Mucosa of rectum (tissue), 2 donors: Measurements from ENCODE around the gene GRPEL1.

Experiments
- H3K27ac ChIP-seq, 2 donors: one replicate each; pipeline ENCODE4 v1.7.0; 2013; ENCODE audit warnings: inconsistent platforms in 2 of 2, low read depth in 2 of 2, low read length in 2 of 2
- H3K27me3 ChIP-seq, 2 donors: one replicate each; pipeline ENCODE4 v1.7.0; 2013; ENCODE audit warnings: low read length in 2 of 2; ENCODE audit not compliant: control insufficient read depth in 2 of 2, insufficient read depth in 2 of 2
- H3K36me3 ChIP-seq, 2 donors: one replicate each; pipeline ENCODE4 v1.7.0; 2013; ENCODE audit warnings: low read length in 2 of 2; ENCODE audit not compliant: control insufficient read depth in 2 of 2, insufficient read depth in 2 of 2
- H3K4me1 ChIP-seq, 2 donors: one replicate each; pipeline ENCODE4 v1.7.0; 2013; ENCODE audit warnings: low read length in 2 of 2, mild to moderate bottlenecking in 1 of 2; ENCODE audit not compliant: control insufficient read depth in 2 of 2, insufficient read depth in 2 of 2
- H3K4me3 ChIP-seq, 2 donors: one replicate each; pipeline ENCODE4 v1.7.0; 2013; ENCODE audit warnings: low read length in 2 of 2
- H3K9ac ChIP-seq, 2 donors: one replicate each; pipeline ENCODE4 v1.7.0; 2013; ENCODE audit warnings: low read length in 2 of 2, low read depth in 1 of 2, mild to moderate bottlenecking in 1 of 2
- H3K9me3 ChIP-seq, 2 donors: one replicate each; pipeline ENCODE4 v1.7.0; 2013; ENCODE audit warnings: low read length in 2 of 2; ENCODE audit not compliant: control insufficient read depth in 2 of 2
- donor health status: healthy.
- donor health status: Normal muscosa, but diverticular disease.

GRPEL1 gene

GRCh38 chr4:7027284-7027683 lies 40.6 kb downstream of the GRPEL1 start:
- Histone ChIP-seq H3K9me3 (no peaks in the 10 kb centered on the region), H3K27ac (no peak overlapping the region), H3K4me3 (no peak overlapping the region), H3K36me3 (peaks cover 48 to 75% of the 10 kb centered on the region in 2 donors), H3K27me3 (no peaks in the 10 kb centered on the region), H3K4me1 (no peaks in the 10 kb centered on the region), H3K9ac (no peak overlapping the region)

GRCh38 chr4:7026107-7026506 lies 41.8 kb downstream of the GRPEL1 start:
- Histone ChIP-seq H3K9ac (no peak overlapping the region), H3K27ac (no peak overlapping the region), H3K36me3 (peaks cover 39 to 74% of the 10 kb centered on the region in 2 donors), H3K9me3 (no peaks in the 10 kb centered on the region), H3K4me1 (no peaks in the 10 kb centered on the region), H3K27me3 (no peaks in the 10 kb centered on the region), H3K4me3 (no peak overlapping the region)

GRCh38 chr4:7025040-7025602 lies 42.7 kb downstream of the GRPEL1 start:
- Histone ChIP-seq H3K27me3 (no peaks in the 10 kb centered on the region), H3K9me3 (no peaks in the 10 kb centered on the region), H3K9ac (no peak overlapping the region), H3K36me3 (peaks cover 36 to 75% of the 10 kb centered on the region in 2 donors), H3K4me1 (no peaks in the 10 kb centered on the region), H3K27ac (no peak overlapping the region), H3K4me3 (no peak overlapping the region)

GRCh38 chr4:7024336-7024890 lies 43.5 kb downstream of the GRPEL1 start:
- peaks cover 33 to 72% of the 10 kb centered on the region in 2 donors for H3K36me3 ChIP-seq

GRCh38 chr4:7023901-7024300 lies 44.0 kb downstream of the GRPEL1 start:
- no peaks in the 10 kb centered on the region for H3K4me1 ChIP-seq
- peaks cover 35 to 74% of the 10 kb centered on the region in 2 donors for H3K36me3 ChIP-seq
- no peak overlapping the region for H3K27ac ChIP-seq
- no peak overlapping the region for H3K9ac ChIP-seq
- no peaks in the 10 kb centered on the region for H3K9me3 ChIP-seq
- no peaks in the 10 kb centered on the region for H3K27me3 ChIP-seq
- no peak overlapping the region for H3K4me3 ChIP-seq

More at GRCh38 chr4:7024336-7024890, 43.5 kb downstream of the GRPEL1 start:
- no peaks in the 10 kb centered on the region for H3K9me3 ChIP-seq
- H3K27me3 ChIP-seq: no peaks in the 10 kb centered on the region
- no peak overlapping the region for H3K9ac ChIP-seq
- no peaks in the 10 kb centered on the region for H3K4me1 ChIP-seq
- no peak overlapping the region for H3K27ac ChIP-seq
- no peak overlapping the region for H3K4me3 ChIP-seq

- H3K4me1 ChIP-seq: no peaks in the 10 kb centered on the region
- no peak overlapping the region for H3K27ac ChIP-seq
- no peak overlapping the region for H3K4me3 ChIP-seq
- H3K9me3 ChIP-seq: no peaks in the 10 kb centered on the region
- no peaks in the 10 kb centered on the region for H3K27me3 ChIP-seq
- no peak overlapping the region for H3K9ac ChIP-seq
- peaks cover 37 to 72% of the 10 kb centered on the region in 2 donors for H3K36me3 ChIP-seq
Observed at GRCh38 chr4:7023486-7023885, 44.4 kb downstream of the GRPEL1 start.

GRCh38 chr4:7021930-7022664 lies 45.8 kb downstream of the GRPEL1 start:
- Histone ChIP-seq H3K27me3 (no peaks in the 10 kb centered on the region), H3K36me3 (peaks cover 41 to 72% of the 10 kb centered on the region in 2 donors), H3K9ac (no peak overlapping the region), H3K4me1 (no peaks in the 10 kb centered on the region), H3K4me3 (no peak overlapping the region), H3K9me3 (no peaks in the 10 kb centered on the region), H3K27ac (no peak overlapping the region)

GRCh38 chr4:7021355-7021754 lies 46.5 kb downstream of the GRPEL1 start:
- no peak overlapping the region for H3K9ac ChIP-seq
- H3K27me3 ChIP-seq: no peaks in the 10 kb centered on the region
- H3K36me3 ChIP-seq: peaks cover 45 to 76% of the 10 kb centered on the region in 2 donors
- H3K4me1 ChIP-seq: no peaks in the 10 kb centered on the region
- H3K27ac ChIP-seq: no peak overlapping the region
- no peaks in the 10 kb centered on the region for H3K9me3 ChIP-seq
- no peak overlapping the region for H3K4me3 ChIP-seq

GRCh38 chr4:7020856-7021255 lies 47.0 kb downstream of the GRPEL1 start:
- Histone ChIP-seq H3K27me3 (no peaks in the 10 kb centered on the region), H3K4me3 (no peak overlapping the region), H3K9me3 (no peaks in the 10 kb centered on the region), H3K27ac (no peak overlapping the region), H3K9ac (no peak overlapping the region), H3K4me1 (no peaks in the 10 kb centered on the region), H3K36me3 (peaks cover 50 to 77% of the 10 kb centered on the region in 2 donors)

- Histone ChIP-seq H3K4me1 (no peaks in the 10 kb centered on the region), H3K27me3 (no peaks in the 10 kb centered on the region), H3K4me3 (no peak overlapping the region), H3K36me3 (peaks cover 54 to 78% of the 10 kb centered on the region in 2 donors), H3K27ac (no peak overlapping the region), H3K9me3 (no peaks in the 10 kb centered on the region), H3K9ac (no peak overlapping the region)
Observed at GRCh38 chr4:7020290-7020689, 47.6 kb downstream of the GRPEL1 start.
